AML-193 (cell line): Measurements from ENCODE around the gene KCNK5.

Experiments
- DNase-seq, 2 experiments: peaks; one replicate each; lab custom pipeline; 2025; lab: John Stamatoyannopoulos, UW

The KCNK5 gene

DNA sequence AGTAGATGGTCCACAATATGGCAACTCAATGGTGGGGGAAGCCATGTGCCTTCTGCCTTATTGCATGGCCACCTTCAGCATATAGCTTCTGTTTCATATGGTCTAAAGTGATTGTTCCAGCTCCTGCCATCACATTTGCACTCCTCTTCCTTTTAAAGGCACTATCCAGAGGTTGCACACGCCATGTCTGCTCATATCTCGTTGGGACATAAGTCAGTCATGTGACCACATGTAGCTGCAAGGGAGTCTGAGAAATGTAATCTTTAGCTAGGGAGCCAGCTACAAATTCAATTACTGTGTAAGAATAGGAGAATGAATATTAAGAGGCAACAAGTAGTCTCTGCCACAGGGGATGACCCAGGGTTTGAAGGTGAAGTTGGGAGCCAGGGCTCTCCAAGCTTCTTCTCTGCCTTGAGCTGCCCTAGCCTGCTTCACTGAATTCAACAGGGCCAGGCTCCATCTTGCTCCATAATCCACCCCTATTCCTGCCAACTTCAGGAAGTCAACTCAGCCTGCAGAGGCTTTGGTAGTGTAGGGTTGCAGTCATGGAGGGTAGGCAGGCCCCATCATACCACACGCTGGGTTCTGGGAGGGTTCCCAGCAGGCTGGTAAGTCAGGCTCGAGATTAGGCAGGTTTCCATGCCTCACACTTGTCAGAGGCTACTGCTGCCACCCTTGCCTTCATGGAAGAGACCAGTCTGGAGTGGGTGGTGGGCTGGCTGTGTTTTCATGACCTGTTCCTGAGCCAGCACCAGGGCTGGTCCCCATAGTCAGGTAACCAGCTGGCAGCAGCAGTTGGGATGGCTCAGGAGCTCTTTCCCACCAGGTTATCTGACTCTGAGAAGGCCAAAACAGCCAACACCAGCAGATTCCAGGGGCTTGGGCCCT lies 57.5 kb downstream of the KCNK5 start:
- no peak for DNase-seq

DNA sequence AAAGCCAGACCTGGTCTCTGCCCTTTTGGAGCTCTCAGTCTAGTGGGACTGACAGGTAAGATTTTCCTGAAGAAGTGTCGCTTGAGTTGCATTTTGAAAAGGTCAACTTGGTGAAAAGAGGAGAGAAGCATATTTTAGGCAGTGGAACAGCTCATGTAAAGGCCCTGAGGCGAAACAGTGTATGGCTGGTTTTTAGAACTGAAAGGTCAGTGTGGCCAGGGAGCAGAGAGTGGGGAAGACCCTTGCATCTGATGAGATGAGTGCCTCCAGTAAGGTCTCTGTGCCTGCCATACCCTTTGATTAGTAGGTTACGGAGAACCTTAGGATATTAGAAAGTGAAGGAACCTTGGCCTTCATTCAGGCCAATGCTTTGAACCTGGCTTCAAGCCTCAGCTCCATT lies 58.4 kb downstream of the KCNK5 start:
- no peak for DNase-seq

DNA sequence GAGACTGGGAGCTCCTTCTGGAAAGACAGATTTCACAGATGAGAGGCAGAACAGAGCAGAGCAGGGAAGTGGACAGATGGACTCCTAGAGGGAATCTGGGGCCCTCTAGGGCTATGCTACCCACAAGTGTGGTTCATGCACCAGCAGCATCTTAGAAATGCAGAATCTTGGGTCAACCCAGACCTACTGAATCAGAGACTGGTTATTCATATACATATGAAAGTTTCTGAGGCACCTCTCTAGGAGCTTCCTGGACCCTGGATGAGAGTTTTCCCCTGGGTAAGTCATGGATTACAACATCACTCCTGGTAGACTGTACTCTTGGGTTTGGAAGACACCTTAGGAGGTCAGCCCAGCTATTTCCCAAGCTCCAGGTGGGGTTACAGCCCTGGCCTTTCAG lies 58.9 kb downstream of the KCNK5 start:
- no peak for DNase-seq

DNA sequence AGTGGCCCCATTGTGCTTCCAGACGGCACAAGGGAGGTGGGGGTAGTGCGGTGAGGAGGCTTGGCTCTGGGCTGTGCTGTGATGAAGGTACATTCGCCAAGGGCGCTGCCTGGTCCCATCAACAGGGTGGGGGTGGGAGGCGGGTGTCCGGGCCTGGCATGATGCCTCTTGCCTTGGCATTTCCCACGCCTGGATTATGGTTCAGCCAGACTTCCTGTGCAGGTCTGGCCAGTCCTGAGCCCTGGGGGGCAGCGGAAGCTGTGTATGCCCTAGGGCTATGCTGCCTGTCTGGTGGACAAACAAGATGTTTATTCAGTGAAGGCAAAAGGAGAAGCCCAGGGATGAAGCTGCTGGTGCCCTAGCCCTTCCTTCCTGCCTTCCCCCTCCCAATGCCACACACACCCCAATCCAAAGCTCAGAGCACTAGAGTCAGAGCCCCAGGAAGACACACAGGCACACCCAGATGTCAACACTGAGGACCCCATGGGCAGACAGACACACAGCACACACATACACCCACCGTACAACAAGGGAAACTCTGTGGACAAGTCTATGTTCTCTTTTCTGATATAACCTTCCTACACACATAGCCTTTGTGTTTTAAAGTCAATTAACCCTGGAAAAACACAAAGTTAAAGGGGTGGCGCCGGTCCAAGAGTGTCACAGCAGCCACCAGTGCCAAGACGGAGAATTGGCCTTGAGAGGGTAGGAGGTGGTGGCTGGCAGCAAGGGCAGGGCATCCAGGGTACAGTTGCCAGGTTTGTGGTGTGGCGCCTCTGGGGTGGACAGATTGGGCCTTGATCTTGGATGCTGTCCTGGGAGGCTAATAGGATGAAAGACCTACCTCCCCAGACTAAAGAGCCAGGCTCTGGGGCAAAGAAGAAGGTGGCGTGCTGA lies 59.6 kb downstream of the KCNK5 start:
- DNase-seq: no peak

DNA sequence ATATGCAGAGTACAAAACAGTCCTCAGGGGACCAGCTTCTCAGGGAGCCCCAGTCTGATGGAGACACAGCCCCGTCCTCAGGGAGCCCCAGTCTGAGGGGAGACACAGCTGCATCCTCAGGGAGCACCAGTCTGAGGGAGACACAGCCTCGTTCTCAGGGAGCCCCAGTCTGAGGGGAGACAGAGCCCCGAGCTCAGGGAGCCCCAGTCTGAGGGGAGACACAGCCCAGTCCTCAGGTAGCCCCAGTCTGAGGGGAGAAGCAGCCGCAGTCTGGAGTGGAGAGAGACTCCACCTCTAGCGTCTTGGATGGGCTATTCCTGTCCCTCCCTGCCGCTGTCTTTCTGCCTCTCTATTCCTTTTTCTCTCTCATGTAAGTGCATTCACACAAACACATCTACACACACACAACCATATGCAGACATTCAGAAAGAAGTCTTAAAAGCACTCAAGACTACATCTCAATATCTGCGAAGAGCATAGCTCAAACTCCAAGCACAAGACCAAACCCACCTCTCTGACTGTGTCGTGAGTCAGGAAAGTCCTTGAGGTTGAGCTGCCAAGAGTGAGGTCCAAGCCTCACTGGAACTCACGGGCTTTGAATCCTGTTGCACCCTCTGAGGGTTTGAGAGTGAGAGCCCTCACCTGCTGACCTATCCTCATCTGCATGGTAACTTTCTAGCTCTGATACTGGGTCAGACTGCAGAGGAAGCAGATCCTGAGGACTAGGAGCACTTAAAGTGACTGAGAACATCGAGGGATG lies 61.2 kb downstream of the KCNK5 start:
- DNase-seq: no peak

DNA sequence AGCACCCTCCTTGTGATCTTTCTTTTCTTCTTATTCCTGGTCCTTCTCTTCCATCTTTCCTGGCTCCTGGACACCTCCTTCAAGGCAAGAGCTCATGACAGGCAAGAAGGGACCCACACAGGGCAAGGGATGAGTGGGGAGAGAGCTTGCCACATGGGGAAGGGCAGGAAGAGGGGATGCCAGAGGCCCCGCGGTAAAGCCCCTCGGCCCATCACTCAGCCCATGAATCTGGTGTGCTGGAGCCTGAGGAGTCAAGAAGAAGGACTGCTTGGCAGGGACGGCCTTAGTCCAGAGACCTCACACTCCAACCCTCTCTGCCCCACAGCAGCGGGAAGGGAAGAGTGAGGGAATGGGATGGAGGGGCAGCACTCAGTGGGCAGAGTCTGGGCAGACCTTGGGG lies 62.0 kb downstream of the KCNK5 start:
- DNase-seq: no peak

DNA sequence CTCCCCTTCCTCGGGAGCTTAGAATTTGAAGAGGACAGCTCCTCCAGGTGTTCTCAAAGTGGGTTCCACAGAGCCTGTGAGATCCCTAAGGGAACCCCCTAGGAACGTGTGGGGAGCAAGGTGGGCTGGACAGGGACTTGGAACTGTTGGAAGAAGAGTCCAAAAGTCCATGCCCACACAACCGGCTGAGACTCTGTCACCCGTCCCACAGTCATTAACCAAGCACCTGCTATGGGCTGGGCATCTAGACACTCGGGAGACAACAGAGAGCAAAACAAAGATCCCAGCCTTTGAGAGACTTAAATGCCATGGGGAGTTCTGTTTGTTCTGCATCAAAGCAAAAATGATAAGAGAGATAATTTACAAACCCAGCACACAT lies 62.4 kb downstream of the KCNK5 start:
- DNase-seq: no peak

DNA sequence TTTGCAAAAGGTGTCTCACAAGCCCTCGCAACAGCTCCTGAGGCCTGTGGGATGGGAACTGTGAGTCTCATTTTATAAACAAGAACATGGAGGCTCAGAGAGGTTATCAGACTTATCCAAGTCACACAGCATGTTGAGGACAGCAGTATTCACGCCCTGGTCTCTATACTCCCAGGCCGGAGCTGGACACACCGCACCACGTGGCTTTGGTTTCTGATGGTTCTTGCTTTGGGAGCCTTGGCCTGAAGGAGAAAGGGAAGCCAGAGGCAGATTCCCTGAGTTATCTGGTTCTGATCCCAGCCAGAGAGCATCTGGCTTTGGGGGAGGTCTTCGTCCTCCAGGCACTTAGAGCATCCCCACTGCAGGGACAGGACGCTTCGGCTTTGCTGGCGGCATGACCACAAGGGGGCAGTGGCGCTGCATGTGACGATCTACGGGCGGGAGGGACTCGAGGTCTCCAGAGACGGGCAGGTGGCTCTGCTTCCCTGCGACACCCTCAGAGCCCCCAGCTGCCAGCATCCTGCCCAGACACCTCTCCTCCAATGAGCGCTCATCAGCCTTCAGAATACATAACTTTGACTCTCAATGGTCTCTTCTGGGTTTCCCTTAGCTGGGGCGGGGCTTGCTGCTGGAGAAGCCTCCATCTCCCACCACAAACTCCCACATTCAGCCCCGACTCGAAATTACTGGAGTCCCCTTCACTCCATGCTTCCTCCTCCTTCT lies 62.9 kb downstream of the KCNK5 start:
- DNase-seq: peak; percentile 67 to 71

DNA sequence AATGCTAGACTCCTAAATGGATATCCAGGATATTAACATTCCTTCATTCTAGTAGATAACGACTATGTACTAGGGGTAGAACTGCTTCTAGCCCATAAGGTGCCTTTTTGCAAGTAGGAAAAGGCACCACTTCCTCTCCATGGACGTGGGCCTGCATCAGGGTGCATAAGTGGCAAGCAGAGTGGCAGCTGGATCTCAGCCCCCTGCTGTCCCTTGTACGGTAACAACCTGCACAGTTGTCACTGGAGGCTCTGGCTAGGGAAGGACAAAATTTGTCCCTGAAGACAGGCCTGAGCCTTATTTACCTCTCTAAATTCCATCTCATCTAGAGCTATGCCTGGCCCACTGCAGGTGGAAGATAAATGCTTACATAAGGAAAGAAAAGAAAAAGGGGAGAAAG lies 71.8 kb downstream of the KCNK5 start:
- DNase-seq: no peak

DNA sequence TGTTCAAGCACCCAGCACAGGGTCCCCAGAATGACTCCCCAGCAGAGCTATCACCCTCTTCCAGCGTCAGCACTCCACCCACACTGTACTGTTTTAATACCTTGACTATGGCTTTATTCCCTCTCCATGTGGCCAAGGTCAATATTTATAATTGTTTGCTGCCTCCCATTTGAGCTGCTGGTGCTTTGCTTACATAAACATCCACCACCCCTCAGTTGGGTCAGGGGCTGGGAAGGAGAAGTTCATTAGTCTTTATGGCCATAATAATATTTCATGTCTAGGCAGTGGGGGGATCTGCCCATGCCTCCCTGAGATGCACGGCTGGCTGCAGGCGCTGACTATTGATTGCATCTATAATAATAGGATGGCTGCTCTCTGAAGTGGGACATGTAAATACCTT lies 72.5 kb downstream of the KCNK5 start:
- no peak for DNase-seq

DNA sequence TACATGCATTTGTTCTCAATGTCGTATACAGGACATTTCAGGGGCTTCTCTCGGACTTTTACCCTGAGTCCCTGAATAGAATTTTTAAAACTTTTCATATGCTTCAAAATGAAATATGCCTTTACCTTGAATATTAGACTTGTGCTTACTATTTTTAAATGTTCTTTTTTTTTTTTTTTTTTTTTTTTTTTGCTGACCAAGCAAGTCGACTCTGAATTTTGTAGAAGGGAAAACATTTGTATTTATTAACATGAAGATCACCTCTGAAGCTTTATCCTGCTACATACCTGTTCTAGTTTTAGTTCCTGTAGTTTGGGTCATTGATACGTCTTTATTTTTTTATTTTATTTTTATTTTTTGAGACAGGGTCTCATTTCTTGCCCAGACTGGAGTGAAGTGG lies 74.6 kb downstream of the KCNK5 start:
- DNase-seq: no peak

DNA sequence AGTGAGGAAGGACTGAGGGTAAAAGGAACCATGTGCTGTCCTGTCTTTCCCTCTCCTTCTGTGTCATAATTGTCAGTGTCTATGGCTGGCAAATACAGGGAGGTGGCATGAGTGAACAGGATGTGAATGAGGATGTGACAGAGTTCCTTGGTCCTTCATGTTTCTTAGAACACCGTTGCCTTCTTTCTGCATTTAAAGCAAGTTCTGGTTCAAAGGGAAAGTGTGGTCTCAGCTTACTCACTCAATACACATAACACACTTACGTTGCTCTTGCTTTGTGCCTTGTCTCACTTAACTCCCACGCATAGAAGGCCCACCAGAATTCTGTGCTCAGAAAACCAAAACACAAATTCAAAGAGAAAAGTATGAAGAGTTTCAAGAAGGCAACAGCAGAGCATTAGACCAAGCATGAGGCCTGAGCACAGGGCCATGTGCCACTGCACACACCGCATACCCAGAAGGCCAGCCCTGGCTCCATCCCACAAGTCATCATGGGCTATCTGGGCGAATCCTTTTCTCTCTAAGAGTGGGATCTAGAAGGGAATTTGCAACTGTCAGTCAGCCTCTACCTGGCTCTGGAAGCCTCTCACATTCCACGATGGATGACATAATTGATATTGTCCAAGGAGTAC lies 75.4 kb downstream of the KCNK5 start:
- DNase-seq: no peak

DNA sequence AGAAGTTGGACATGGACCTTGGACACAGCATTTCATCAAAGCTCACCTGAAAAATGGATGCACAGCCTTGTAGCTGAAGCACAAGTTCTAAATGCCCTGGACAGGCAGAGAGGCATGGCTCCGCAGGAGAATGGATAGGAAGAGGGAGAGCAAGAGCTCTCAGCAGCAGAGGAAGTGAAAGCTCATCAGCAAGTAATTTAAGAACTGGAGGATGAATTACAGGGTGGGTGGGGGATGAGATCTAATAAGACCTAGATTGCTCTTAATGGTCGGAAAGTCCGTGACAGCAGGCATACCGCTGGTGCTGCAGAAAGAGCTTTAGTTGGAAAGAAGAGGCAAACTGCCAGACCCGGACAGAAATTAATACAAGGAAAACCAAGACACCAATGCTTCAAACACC lies 77.0 kb downstream of the KCNK5 start:
- DNase-seq: no peak

DNA sequence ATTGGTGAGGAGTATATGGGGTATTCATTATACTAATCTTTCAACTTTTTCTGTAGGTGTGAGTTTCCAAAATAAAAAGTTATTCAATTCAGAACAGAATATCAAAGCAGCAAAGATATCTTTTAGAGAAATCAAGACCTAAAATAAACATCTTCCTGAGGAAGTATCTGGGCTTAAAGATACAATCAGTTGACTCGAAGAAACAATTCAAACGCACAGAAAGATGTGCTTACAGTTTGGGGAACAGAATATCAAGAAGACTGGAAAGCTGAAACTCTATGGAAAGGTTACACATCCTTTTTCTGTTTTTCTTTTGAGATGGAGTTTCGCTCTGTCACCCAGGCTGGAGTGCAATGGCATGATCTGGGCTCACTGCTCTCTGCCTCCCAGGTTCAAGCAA lies 78.1 kb downstream of the KCNK5 start:
- no peak for DNase-seq

DNA sequence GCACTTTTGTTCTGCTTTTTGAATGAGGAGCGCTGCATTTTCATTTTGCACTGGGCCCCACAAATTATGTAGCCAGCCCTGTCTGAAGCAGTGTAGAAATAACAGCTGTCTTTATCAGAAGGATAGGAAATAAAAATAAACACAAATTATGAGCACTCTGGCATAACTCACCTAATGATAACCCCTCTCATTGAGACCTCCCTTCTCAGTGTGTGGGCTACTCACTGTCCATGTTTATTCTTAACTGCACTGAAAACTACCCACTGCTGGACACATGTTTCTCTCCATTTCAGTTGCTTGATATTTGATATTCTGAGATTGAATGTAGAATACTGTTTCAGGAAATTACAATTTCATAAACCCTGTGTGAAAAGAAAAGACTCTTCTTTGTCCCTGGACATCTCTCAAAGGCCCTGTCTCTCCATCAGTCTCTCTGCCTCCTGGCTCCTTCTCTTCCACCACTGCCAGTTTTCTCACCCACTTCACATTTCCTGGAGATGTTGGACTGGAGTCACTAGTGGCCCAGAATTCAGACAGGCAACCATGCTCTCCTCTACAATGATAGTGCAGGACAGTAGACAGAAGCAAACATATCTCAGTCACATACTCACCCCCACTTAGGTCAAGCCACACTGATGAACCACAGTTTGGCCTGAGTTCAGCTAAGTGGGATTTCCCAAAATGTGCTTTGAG lies 84.6 kb downstream of the KCNK5 start:
- no peak for DNase-seq

DNA sequence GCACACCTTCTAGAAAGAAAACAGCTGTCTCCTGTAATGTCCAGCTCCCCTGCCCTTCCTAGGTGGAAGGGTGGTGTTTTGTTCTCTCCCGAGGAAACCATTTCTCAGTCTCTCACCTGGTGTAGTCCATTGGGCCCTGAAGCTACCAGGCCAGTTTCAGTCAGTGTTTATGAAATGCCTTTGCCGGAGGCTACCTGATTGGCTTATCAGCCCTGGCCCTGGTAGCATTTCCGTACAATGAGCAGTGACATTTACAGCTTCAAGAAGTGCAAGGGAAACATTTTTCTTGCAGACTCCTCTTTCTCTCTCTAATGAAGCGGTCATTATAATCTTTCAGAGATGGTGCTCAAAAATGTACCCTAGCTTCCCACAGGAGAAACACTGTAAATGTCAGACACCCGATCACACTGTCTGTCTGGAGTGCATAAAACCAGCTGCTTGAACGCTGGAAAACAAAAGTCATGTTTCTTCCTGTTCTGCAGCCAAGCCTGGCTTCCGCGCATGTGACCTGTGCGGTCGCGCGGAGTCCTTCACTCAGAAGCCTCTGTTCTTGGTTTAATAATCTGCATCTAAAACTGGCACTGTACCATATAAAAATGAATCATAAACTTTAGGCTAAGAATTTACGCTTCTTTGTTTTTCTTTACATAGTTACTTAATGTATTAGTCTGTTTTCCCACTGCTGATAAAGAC lies 85.9 kb downstream of the KCNK5 start:
- no peak for DNase-seq

DNA sequence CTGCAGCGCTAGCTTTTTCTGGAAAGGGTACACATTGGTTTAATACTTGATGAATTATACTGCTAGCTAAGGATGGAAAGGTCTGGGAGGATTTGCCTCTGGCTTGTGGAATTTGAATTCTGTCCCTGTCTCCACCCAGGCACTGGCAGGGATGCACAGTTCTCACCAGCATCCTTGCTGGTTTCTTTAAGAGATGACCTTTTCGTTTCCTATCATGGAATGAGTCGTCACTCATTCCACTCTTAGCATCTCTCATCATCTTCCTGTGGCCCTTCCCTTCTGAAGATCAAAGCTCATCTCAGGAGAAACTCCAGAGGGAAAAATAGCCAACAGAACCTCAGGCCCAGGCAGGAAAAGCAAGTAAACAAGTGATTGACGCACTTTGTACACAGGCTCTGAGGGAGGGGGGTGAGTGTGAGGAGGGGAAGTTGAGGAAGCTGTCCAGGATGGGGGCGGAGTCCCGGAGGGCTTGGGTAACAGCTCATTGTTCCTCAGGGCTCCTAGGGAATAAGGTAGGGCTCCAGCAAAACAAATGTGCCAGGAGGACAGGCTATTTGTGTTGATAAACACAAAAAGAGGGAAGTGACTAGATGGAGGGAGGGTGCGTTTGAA lies 88.6 kb downstream of the KCNK5 start:
- no peak for DNase-seq
